KMS-11 (cell line): ENCODE data around the gene BCO1.

Experiments
- H2AFZ ChIP-seq: fragments of 200-600 bp; sonication (generic); 2 replicates; pipeline ENCODE4 v1.6.1; 2016; ENCODE audit warnings: antibody characterized with exemption, mixed run types, low read depth
- H3K27ac ChIP-seq: fragments of 200-600 bp; sonication (generic); 2 replicates; pipeline ENCODE4 v1.6.1; 2016; ENCODE audit warnings: mild to moderate bottlenecking, mixed run types
- H3K27me3 ChIP-seq: fragments of 200-600 bp; sonication (generic); 2 replicates; pipeline ENCODE4 v1.6.1; 2017; ENCODE audit warnings: mild to moderate bottlenecking, low read depth, mixed run types, moderate library complexity; ENCODE audit not compliant: insufficient read depth
- H3K36me3 ChIP-seq: fragments of 200-600 bp; sonication (generic); 2 replicates; pipeline ENCODE4 v1.6.1; 2017; ENCODE audit warnings: mild to moderate bottlenecking, mixed run types; ENCODE audit not compliant: insufficient read depth
- H3K4me1 ChIP-seq: fragments of 200-600 bp; sonication (generic); 2 replicates; pipeline ENCODE4 v1.6.1; 2016; ENCODE audit warnings: mild to moderate bottlenecking, low read depth, mixed run types; ENCODE audit not compliant: poor library complexity, severe bottlenecking
- H3K4me2 ChIP-seq: fragments of 200-600 bp; sonication (generic); 2 replicates; pipeline ENCODE4 v1.7.0; 2016; ENCODE audit warnings: mild to moderate bottlenecking, mixed run types
- H3K4me3 ChIP-seq: fragments of 200-600 bp; sonication (generic); IDR thresholded peaks from 2 replicates; pipeline ENCODE4 v1.6.1; 2017; ENCODE audit warnings: low read depth, low read length, mixed read lengths; ENCODE audit not compliant: insufficient read depth
- H3K79me2 ChIP-seq: fragments of 200-600 bp; sonication (generic); 2 replicates; pipeline ENCODE4 v1.6.1; 2016; ENCODE audit warnings: low read depth, mixed run types; ENCODE audit not compliant: insufficient read depth
- H3K9ac ChIP-seq: fragments of 200-600 bp; sonication (generic); 2 replicates; pipeline ENCODE4 v1.6.1; 2016; ENCODE audit warnings: mild to moderate bottlenecking, mixed run types
- H4K20me1 ChIP-seq: fragments of 200-600 bp; sonication (generic); 2 replicates; pipeline ENCODE4 v1.6.1; 2016; ENCODE audit warnings: mild to moderate bottlenecking, mixed run types; ENCODE audit not compliant: insufficient read depth
- CTCF ChIP-seq: fragments of 200-600 bp; sonication (generic); conservative IDR thresholded peaks from 2 replicates; pipeline ENCODE4 v1.6.1; 2017; ENCODE audit warnings: low read depth, mild to moderate bottlenecking, antibody characterized with exemption, low read length, moderate library complexity, mixed read lengths

BCO1 gene

GRCh38 chr16:81276323-81276722 lies 37.8 kb downstream of the BCO1 start:
- no peak overlapping the region for H3K4me2 ChIP-seq
- H3K27ac ChIP-seq = no peak overlapping the region
- no peaks in the 10 kb centered on the region for H4K20me1 ChIP-seq
- no peaks in the 10 kb centered on the region for H3K79me2 ChIP-seq
- H3K27me3 ChIP-seq = no peaks in the 10 kb centered on the region
- no peaks in the 10 kb centered on the region for H3K4me1 ChIP-seq
- H3K9ac ChIP-seq = no peak overlapping the region
- TF ChIP-seq CTCF = no peak
- no peak overlapping the region for H3K4me3 ChIP-seq
- no peak overlapping the region for H2AFZ ChIP-seq
- H3K36me3 ChIP-seq = no peaks in the 10 kb centered on the region

GRCh38 chr16:81277541-81278080 lies 39.1 kb downstream of the BCO1 start:
- no peak for TF ChIP-seq CTCF
- no peaks in the 10 kb centered on the region for H3K27me3 ChIP-seq
- no peak overlapping the region for H2AFZ ChIP-seq
- no peaks in the 10 kb centered on the region for H3K4me1 ChIP-seq
- no peak overlapping the region for H3K27ac ChIP-seq
- H3K9ac ChIP-seq = no peak overlapping the region
- H3K36me3 ChIP-seq = no peaks in the 10 kb centered on the region
- no peaks in the 10 kb centered on the region for H4K20me1 ChIP-seq
- no peak overlapping the region for H3K4me2 ChIP-seq
- no peak overlapping the region for H3K4me3 ChIP-seq
- H3K79me2 ChIP-seq = no peaks in the 10 kb centered on the region

- no peaks in the 10 kb centered on the region for H4K20me1 ChIP-seq
- H3K4me3 ChIP-seq = no peak overlapping the region
- no peaks in the 10 kb centered on the region for H3K4me1 ChIP-seq
- H3K27me3 ChIP-seq = no peaks in the 10 kb centered on the region
- no peaks in the 10 kb centered on the region for H3K79me2 ChIP-seq
- H2AFZ ChIP-seq = no peak overlapping the region
- no peak overlapping the region for H3K4me2 ChIP-seq
- no peaks in the 10 kb centered on the region for H3K36me3 ChIP-seq
- no peak for TF ChIP-seq CTCF
- no peak overlapping the region for H3K27ac ChIP-seq
- H3K9ac ChIP-seq = no peak overlapping the region
Measured at GRCh38 chr16:81278526-81278925, 40.0 kb downstream of the BCO1 start.

GRCh38 chr16:81279392-81279791 lies 40.9 kb downstream of the BCO1 start:
- H3K27ac ChIP-seq = no peak overlapping the region
- H3K27me3 ChIP-seq = no peaks in the 10 kb centered on the region
- no peak overlapping the region for H3K9ac ChIP-seq
- no peak overlapping the region for H2AFZ ChIP-seq
- H3K4me1 ChIP-seq = no peaks in the 10 kb centered on the region
- H3K4me2 ChIP-seq = no peak overlapping the region
- H3K4me3 ChIP-seq = no peak overlapping the region
- H3K36me3 ChIP-seq = no peaks in the 10 kb centered on the region
- H4K20me1 ChIP-seq = no peaks in the 10 kb centered on the region
- H3K79me2 ChIP-seq = no peaks in the 10 kb centered on the region
- TF ChIP-seq CTCF = no peak

GRCh38 chr16:81280393-81280792 lies 41.9 kb downstream of the BCO1 start:
- Histone ChIP-seq H3K4me1 (no peaks in the 10 kb centered on the region), H4K20me1 (no peaks in the 10 kb centered on the region), H3K27me3 (no peaks in the 10 kb centered on the region), H3K79me2 (no peaks in the 10 kb centered on the region), H3K36me3 (no peaks in the 10 kb centered on the region), H3K9ac (no peak overlapping the region), H2AFZ (no peak overlapping the region), H3K4me3 (no peak overlapping the region), H3K27ac (no peak overlapping the region), H3K4me2 (no peak overlapping the region)
- no peak for TF ChIP-seq CTCF
